ENCODE measurements around the gene MATK.

DNA sequence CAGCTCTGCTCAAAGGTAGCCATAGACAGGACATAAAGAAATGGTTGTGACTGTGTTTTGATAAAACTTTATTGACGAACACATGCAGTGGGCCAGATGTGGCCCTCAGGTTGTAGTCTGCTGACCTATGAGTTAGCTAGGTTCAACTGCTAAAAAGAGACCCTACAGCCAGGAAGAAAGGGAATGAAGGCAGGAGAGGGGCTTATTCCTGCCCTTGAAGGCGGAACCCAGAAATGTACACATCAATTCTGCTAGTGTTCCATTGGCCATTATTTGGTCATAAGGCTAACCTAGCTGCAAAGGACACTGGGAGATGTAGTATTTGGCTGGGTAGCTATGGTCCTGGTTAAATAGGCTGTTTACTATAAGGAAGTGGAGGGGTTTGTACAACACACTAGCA, 42.7 kb downstream of the MATK start:
- TF ChIP-seq CTCF (IDR thresholded peaks at IDR 0.05) (no peak), EZH2 (IDR thresholded peaks at IDR 0.05; ENCODE audit: borderline replicate concordance, insufficient read depth, low read depth, low read length, poor library complexity, severe bottlenecking) (no peak)

Data from B cell (primary cell).